NCI-H524 (cell line): Measurements from ENCODE around the gene BORCS8.
"Not testable (repeated sequence)": the region's sequence is repeated elsewhere in the genome, so short reads cannot be mapped to it uniquely, and the experiment has no call there.

Source experiments
- DNase-seq, 2 experiments: peaks; one replicate each; lab custom pipeline; 2025; lab: John Stamatoyannopoulos, UW

The BORCS8 gene

GRCh38 chr19:19148504-19148903, 43.4 kb downstream of the BORCS8 start:
- not testable (repeated sequence) for DNase-seq

- DNase-seq: no peak
Measured at GRCh38 chr19:19147344-19147743, 44.6 kb downstream of the BORCS8 start.

- DNase-seq: no peak
Measured at GRCh38 chr19:19146865-19147264, 45.1 kb downstream of the BORCS8 start.

GRCh38 chr19:19145684-19146608, 46.0 kb downstream of the BORCS8 start:
- DNase-seq: peak; percentile 50 to 63

- DNase-seq: no peak
Measured at GRCh38 chr19:19145281-19145680, 46.7 kb downstream of the BORCS8 start.

- no peak for DNase-seq
Measured at GRCh38 chr19:19142347-19142746, 49.6 kb downstream of the BORCS8 start.

GRCh38 chr19:19140476-19140875, 51.5 kb downstream of the BORCS8 start:
- DNase-seq: no peak

- no peak for DNase-seq
Measured at GRCh38 chr19:19139876-19140229, 52.1 kb downstream of the BORCS8 start.

GRCh38 chr19:19138109-19138981, 53.6 kb downstream of the BORCS8 start, which contains the start of gene TMEM161A:
TSS of gene TMEM161A (minus strand) at chr19:19138478. CDS start at chr19:19138428, 50 bp downstream.
- peak; percentile 96 to 99 for DNase-seq

GRCh38 chr19:19137556-19138108, 54.3 kb downstream of the BORCS8 start:
- peak in 1 of 2 experiments; percentile 34 for DNase-seq

GRCh38 chr19:19135713-19136112, 56.2 kb downstream of the BORCS8 start:
- not testable (repeated sequence) for DNase-seq

- peak in 1 of 2 experiments; percentile 60 for DNase-seq
Measured at GRCh38 chr19:19134687-19135158, 57.2 kb downstream of the BORCS8 start.

- DNase-seq: no peak
Measured at GRCh38 chr19:19133985-19134384, 58.0 kb downstream of the BORCS8 start.

- no peak for DNase-seq
Measured at GRCh38 chr19:19132912-19133311, 59.0 kb downstream of the BORCS8 start.

- DNase-seq: no peak
Measured at GRCh38 chr19:19131989-19132388, 60.0 kb downstream of the BORCS8 start.
